Endothelial cell of hepatic sinusoid (primary cell): Measurements from ENCODE around the gene TLX2.
"Not testable (repeated sequence)": the region's sequence is repeated elsewhere in the genome, so short reads cannot be mapped to it uniquely, and the experiment has no call there.

Experiments used
- in situ Hi-C: cut with HindIII; loops from 2 replicates; pipeline ENCODE4 v1.10.0; 2017; ENCODE audit warnings: low sequenced_read_pairs

TLX2 gene

DNA sequence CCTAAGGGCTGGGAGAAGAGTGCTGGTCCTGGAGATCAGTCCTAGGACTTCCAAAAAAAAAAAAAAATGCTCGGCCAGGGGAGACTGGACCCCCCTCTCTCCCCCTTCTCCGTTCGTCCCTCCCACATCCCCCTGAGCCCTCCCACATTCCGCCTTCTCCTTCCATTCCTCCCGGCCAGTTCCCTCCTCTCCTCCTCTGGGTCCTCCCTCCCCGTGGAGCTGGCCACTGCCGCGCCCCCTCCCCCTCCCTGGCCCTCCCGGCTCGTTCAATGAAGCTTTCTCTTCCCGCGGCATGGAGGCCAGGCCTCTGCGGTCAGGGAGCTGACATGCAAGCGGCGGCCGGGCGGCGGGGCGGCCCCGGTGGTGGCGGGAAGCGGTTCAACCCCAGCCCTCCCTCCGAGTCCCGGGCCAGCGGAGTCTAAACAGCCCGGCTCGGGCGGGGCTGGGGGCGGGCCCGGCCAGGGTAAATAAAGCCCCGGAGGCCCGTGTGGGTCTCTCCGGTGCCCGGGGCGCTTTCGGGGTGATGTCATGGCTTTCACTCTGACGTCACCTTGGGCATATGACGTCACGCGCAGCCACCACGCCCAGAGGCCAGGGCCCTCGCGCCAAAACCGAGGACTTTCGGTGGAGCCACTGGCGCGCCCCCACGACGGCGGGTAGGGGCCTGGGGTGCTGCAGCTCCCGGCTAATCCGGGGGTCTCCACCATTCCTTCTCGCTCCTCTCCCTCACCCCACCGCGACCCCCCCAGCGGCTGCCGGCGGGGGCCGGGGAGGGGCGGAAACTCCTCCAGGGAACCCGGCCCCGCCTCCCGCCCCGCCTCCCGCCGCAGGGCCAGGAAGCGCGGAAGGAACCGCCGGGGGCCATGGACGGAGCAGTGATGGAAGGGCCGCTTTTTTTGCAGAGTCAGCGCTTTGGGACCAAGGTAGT lies 39.9 kb downstream of the TLX2 start, which contains the start of the genes DOK1 and LOXL3:
DOK1 (plus strand) TSS at position 829 of the 928 bp plus-strand sequence; CDS start at position 864, 35 bp downstream.
LOXL3 (minus strand) TSS at position 51 of the 928 bp plus-strand sequence. CDS start 1,308 bp downstream, outside the sequence.
- in situ Hi-C loops, result no loop called here

DNA sequence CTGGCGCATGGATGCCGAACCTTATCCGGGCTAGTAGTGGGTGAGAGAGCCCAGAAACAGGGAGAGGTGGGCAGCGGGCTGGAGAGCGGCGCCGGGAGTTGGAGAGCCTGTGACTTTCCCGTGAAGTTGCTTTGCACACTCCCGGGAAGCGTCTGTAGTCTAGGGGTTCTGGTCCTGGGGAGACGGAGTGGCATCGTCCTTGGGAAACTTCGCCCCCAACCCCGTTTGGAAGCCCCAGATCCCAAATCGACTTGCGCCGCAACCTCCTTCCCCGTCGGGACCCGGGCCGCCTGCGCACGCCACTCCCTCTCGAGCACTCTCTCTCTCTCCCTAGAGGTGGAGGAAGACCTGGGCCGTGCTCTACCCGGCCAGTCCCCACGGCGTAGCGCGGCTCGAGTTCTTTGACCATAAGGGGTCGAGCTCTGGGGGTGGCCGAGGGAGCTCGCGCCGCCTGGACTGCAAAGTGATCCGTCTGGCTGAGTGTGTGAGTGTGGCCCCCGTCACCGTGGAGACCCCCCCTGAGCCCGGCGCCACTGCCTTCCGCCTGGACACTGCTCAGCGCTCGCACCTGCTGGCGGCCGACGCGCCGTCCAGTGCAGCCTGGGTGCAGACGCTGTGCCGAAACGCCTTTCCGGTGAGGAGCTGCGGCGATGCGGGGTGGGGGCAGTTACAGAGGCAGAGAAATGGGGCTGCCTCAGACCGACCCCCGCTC lies 40.7 kb downstream of the TLX2 start:
- in situ Hi-C loops, result no loop called here

DNA sequence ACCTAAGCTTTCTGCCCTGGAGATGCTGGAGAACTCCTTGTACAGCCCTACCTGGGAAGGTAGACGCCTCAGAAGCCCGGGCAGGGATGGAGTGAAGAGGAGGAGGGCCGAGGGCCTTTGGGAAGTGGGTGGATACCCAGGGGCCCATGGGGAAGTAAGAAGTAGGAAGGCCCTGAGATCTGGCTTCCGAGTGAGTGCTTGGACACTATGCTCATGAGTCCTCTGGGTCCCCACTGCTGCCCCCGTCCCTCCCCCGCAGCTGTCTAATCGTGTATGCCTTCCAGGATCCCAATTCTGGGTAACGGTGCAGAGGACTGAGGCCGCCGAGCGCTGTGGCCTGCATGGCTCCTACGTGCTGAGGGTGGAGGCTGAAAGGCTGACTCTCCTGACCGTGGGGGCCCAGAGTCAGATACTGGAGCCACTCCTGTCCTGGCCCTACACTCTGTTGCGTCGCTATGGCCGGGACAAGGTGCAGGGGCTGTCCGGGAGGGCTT lies 41.4 kb downstream of the TLX2 start:
- in situ Hi-C loops, result no loop called here

DNA sequence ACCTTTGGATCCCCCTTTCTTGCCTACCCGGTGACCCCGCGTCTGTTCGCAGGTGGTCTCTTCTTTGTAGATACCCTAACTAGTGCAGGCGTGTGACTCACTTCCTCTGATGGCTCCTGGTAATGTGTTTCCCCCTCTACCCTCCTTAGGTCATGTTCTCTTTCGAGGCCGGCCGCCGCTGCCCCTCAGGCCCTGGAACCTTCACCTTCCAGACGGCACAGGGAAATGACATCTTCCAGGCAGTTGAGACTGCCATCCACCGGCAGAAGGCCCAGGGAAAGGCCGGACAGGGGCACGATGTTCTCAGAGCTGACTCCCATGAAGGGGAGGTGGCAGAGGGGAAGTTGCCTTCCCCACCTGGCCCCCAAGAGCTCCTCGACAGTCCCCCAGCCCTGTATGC lies 41.9 kb downstream of the TLX2 start:
- in situ Hi-C loops, result no loop called here

DNA sequence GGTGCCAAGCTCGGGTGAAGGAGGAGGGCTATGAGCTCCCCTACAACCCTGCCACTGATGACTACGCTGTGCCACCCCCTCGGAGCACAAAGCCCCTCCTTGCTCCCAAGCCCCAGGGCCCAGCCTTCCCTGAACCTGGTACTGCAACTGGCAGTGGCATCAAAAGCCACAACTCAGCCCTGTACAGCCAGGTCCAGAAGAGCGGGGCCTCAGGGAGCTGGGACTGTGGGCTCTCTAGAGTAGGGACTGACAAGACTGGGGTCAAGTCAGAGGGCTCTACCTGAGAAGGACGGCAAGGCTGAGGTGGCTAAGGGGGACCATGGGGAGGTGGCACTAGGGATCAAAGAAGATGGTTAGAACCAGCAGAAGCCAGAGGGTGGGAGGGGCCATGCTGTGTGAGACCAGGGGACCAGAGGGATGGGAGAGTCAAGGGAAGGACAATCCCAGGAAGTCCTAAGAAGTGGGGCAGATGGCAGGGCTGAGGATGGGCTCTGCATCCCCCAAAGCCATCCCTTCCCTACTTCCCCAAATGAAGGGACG lies 42.7 kb downstream of the TLX2 start:
- in situ Hi-C loops, result no loop called here

DNA sequence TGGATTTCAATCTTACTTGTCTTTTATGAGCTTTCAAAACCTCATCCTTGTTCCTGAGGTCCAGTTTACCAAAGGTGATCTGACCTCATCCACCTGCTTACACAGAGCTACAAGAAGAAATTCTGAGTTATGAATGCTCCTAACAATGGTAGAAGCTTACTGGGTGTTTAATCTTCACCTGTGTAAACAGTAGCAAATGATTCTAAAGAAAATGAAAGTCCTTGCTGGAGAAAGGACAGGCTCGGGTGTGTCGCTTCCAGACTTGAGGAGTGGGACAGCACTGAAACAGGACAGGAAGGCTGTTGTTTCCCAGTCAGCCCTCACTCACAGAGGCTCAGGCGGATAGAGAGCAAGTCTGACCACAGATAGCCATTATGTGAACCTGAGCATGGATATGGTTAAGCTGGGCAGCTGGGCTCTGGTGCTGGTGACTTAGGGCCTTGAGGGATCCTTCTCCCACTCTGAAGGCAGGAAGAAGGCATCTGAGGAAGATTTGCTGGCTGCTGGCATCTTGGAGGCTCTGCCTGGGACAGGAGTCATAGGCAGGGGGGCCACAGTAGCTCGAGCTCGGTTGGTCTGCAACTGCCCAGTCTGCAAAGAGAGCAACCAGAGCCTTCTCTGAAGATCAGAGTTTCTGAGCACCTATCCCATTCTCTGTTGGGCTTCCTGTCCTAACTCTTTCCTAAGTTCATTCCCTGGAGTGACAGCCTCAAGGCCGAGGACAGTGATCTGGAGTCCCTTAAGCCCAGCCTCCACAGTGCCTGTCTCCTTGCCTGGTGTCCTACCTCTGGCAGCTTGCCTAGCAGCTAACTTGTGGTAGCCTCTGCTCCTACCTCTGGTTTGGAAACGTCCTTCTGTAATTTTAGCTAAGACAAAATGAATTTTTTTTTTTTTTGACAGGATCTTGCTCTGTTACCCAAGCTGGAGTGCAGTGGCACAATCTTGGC lies 44.3 kb downstream of the TLX2 start:
- in situ Hi-C loops, result no loop called here

DNA sequence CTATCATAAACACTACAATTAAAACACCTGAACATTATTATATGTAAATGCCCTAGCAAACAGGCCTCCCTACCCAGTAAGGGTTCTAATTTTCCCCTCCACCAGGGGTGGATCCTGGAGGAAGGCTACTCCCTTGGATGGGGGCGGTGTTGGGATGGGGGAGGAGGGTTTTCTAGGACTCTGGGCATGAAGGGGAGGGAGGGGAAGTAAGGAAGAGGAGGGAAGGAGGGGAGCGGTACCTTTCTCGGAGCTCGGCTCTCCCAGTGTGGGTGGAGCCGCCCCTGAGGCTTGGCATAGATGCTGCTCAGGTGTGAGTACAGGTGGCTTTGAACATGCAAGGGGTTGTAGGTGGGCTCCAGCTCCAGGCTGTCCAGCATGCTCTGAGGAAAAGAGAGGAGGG lies 45.7 kb downstream of the TLX2 start:
- in situ Hi-C loops, result no loop called here

DNA sequence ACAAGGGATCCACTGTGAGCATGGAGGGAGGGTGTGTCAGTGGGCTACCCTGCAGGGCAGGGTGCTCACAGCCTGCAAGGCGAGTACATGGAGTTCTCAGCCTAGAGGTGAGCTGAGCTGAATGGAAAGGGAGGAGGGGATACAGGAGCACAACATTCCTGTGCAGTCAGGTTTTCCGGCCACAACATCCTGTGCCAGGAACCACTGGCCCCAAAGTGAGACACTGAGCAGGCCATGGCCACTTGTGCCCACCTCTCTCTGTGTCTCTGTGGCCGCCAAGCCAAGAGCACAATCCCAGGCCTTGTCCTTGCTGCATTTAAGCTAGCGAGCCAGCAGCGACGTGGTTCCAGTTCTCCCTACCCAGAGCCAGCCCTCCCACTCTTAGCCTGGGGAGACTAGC lies 46.3 kb downstream of the TLX2 start:
- in situ Hi-C loops, result no loop called here

DNA sequence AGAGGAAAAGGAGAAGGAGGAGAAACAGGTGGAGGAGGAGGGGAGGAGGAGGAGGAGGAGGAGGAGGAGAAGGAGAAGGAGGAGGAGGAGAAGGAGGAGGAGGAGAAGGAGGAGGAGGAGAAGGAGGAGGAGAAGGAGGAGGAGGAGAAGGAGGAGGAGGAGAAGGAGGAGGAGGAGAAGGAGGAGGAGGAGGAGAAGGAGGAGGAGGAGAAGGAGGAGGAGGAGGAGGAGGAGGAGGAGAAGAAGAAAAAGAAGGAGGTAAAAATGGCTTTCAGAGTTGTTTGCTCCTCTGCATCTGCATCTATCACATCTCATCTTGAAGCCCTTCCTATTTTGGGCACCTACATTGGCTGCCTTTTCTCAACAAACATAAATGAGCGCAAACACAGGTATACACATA lies 46.8 kb downstream of the TLX2 start:
- in situ Hi-C loops, result not testable (repeated sequence)

DNA sequence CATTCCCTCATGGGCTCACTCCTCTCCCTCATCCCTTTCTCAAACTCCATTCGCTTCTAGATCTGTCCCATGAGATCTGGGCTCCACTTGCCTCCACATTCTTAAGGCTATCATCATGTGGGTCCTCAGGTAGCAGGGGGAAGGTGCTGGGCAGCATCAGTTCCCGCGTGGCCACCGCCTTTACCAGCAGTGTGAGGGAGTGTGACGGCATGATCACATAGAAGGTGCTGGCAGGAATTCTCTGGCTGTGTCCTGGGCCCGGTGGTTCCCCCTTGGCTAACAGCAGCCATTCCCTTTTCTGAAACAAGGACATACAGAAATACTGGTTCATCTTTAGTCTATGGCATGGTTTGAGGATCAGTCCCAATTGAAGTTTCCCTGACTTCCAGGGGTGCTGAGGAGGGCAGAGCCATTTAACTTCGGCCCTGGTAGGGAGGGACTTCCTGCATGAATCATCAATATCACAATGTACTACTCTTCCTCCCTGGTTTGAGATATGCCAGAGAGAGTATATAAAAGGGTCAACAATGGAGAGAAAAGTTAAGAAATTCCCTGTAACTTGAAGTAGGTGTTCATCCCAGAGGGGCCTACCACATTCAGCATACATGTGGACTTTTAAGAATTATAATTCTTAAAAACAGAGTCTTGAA lies 48.0 kb downstream of the TLX2 start:
- in situ Hi-C loops, result no loop called here

DNA sequence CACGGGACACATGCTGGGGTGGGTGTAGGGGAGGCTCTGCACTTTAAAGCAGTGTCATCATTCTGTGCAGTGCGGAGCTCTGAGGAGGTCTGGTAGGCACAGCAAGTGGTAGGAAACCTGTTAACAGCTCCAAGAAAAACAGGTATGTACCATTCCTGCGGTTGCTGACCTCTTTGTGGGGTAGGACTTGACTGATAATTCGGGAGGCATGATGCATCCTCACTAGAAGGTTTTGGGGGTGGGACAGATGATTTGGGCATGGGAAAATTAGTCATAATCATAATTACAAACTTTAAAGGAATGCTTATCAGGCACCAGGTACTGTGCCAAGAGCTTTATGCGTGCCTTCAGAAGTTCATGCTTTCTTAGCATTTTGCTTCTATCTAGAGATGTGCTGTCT lies 50.0 kb downstream of the TLX2 start:
- in situ Hi-C loops, result no loop called here

DNA sequence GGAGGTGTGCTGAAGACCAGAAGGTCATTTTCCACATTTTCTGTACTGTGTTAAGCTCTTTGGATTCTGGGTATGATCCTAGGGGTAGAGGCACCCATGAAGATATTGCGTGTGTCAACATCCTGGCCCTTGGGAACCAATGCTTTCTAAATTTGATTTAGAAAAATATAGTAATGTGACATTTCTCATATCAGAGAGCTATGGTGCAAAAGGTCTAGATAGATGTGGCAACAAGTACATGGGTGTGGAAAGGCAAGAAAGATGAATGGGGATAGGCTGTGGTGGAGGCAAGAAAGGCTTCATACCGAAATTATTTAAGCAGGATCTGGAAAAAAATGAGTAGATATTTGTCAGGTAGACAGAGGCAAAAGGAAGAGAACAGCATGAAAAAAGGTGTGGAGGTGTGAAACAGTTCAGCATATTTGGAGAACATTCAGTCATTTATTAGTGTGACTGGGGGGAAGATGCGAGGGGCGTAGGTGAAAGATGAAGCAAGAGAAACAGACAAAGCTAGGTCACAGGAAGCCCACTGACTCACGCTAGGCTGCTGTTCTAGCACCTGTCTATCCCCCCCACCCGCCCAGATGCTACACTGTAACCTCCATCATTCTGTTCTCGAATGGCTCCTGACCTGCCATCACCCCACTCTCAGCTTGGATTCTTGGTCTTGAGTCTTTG lies 52.0 kb downstream of the TLX2 start:
- in situ Hi-C loops, result no loop called here

DNA sequence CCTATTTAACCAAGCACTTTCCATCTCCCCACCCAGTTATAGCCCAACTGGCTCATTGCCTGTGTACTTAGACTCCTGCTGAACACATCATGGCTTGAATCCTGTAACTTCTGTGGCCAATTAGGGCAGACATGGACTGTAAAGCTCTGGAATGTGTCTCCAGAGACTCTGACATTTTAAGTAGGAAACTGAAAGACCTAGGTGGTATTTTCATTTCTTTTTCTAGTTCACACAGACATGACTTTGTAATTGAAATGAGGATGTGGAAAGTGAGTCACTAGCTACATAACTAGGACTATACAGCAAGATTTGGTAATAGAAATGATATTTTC lies 52.5 kb downstream of the TLX2 start:
- in situ Hi-C loops, result no loop called here
